Karpas-422 (cell line): ENCODE results near the gene CENPP. TPM values are rescaled to one million over a fixed set of nuclear protein-coding genes. Genes with fewer than 3 reads are reported as not detected.
A peak's percentile ranks its signal among the peaks of the same experiment; 100 is the strongest.

Experiments
- DNase-seq: peaks from one replicate; pipeline ENCODE4 v3.0.0-alpha.2; 2015
- H2AFZ ChIP-seq: fragments of 200-600 bp; sonication (generic); 2 replicates; pipeline ENCODE4 v1.6.1; 2014; ENCODE audit warnings: antibody characterized with exemption, low read length, mixed read lengths
- H3K27ac ChIP-seq: fragments of 200-600 bp; sonication (generic); 2 replicates; pipeline ENCODE4 v1.5.1; 2014; ENCODE audit warnings: mild to moderate bottlenecking, low read length, moderate library complexity
- H3K27me3 ChIP-seq: fragments of 200-600 bp; sonication (generic); 2 replicates; pipeline ENCODE4 v1.6.1; 2014; ENCODE audit warnings: low read length, mixed read lengths
- H3K36me3 ChIP-seq: fragments of 200-600 bp; sonication (generic); 2 replicates; pipeline ENCODE4 v1.6.1; 2014; ENCODE audit warnings: low read length, mixed read lengths; ENCODE audit not compliant: insufficient read depth
- H3K4me1 ChIP-seq: fragments of 200-600 bp; sonication (generic); 2 replicates; pipeline ENCODE4 v1.6.1; 2014; ENCODE audit warnings: mild to moderate bottlenecking, low read length, mixed read lengths
- H3K4me2 ChIP-seq: fragments of 200-600 bp; sonication (generic); 2 replicates; pipeline ENCODE4 v1.6.1; 2014; ENCODE audit warnings: low read length, low read depth, mild to moderate bottlenecking; ENCODE audit not compliant: poor library complexity, severe bottlenecking
- H3K4me3 ChIP-seq: fragments of 200-600 bp; sonication (generic); 2 replicates; pipeline ENCODE4 v1.5.1; 2014; ENCODE audit warnings: mild to moderate bottlenecking, antibody characterized with exemption, low read length, mixed read lengths
- H3K79me2 ChIP-seq: fragments of 200-600 bp; sonication (generic); 2 replicates; pipeline ENCODE4 v1.6.1; 2014; ENCODE audit warnings: mild to moderate bottlenecking, low read length, mixed read lengths
- H3K9ac ChIP-seq: fragments of 200-600 bp; sonication (generic); 2 replicates; pipeline ENCODE4 v1.6.0; 2014; ENCODE audit warnings: low read length
- H3K9me2 ChIP-seq: fragments of 200-600 bp; sonication (generic), shearing (Covaris generic); replicated peaks from 2 replicates; pipeline ENCODE4 v1.6.0; 2014; ENCODE audit warnings: mild to moderate bottlenecking, low read length, moderate library complexity; ENCODE audit not compliant: insufficient read depth
- H3K9me3 ChIP-seq: fragments of 300-700, 200-600 bp; sonication (generic); 2 replicates; pipeline ENCODE4 v1.6.1; 2014; ENCODE audit warnings: low read length, mixed read lengths
- H4K20me1 ChIP-seq: fragments of 200-600 bp; sonication (generic); 2 replicates; pipeline ENCODE4 v1.6.1; 2014; ENCODE audit warnings: mild to moderate bottlenecking, antibody characterized with exemption, low read length, low read depth; ENCODE audit not compliant: insufficient read depth
- total RNA-seq: library from RNA; depleted of rRNA; stranded (reverse); fragments of >200 nt; shearing (Covaris generic); gene quantifications from 2 replicates; pipeline ENCODE4 v1.2.3, GENCODE V29; 2014; ENCODE audit warnings: low replicate concordance

Gene CENPP
- total RNA-seq, 1 experiment from 2014 or later: 12.6 TPM

DNA sequence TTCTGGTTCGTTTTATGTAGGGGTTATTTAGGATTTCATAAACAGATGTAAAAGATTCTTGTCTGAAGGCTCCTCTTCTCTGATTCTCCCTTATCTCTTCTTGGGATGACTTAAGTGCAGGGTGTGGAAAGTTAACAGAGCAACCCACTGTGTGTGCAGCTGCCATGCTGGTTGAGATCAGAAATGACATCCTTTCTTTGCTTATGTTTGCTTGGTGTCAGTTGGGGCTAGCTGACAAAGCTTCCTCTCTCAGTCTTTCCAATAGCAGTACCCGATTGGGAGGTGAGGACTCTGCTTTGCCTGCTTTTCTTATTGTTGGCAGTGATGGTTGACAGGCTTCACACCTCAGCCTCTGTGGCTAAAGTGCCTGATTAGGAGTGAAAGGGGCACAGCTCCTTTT is 52.1 kb downstream of the CENPP start:
- H3K27ac ChIP-seq: 0 out of 2 replicates have a peak overlapping the region, but pooled peaks have one; percentile 15
- no peaks in the 10 kb centered on the region for H4K20me1 ChIP-seq

GRCh38 chr9:92378865-92379560 is 53.3 kb downstream of the CENPP start:
- Histone ChIP-seq H3K4me2 (no peak overlapping the region), H3K79me2 (peaks cover 54% of the 10 kb centered on the region), H3K9ac (no peak overlapping the region), H4K20me1 (no peaks in the 10 kb centered on the region), H3K27ac (no peak overlapping the region), H3K4me3 (no peak overlapping the region), H3K9me2 (no peaks in the 10 kb centered on the region), H2AFZ (no peak overlapping the region), H3K4me1 (peaks cover 3% of the 10 kb centered on the region), H3K36me3 (peaks cover 18% of the 10 kb centered on the region), H3K9me3 (peaks cover 18% of the 10 kb centered on the region), H3K27me3 (no peaks in the 10 kb centered on the region)
- DNase-seq: no peak

More for the DNA sequence above, 52.1 kb downstream of the CENPP start:
- Histone ChIP-seq H3K9me3 (peaks cover 21% of the 10 kb centered on the region), H3K36me3 (peaks cover 23% of the 10 kb centered on the region), H3K9me2 (no peaks in the 10 kb centered on the region), H3K4me2 (no peak overlapping the region), H3K9ac (no peak overlapping the region), H3K27me3 (no peaks in the 10 kb centered on the region), H3K79me2 (peaks cover 55% of the 10 kb centered on the region), H3K4me3 (no peak overlapping the region), H3K4me1 (peaks cover 3% of the 10 kb centered on the region), H2AFZ (no peak overlapping the region)
- DNase-seq: no peak

- Histone ChIP-seq H3K79me2 (peaks cover 58% of the 10 kb centered on the region), H3K4me2 (no peak overlapping the region), H3K9me3 (peaks cover 6% of the 10 kb centered on the region; the same call in 1 of the 2 replicates), H3K4me3 (no peak overlapping the region), H4K20me1 (no peaks in the 10 kb centered on the region), H2AFZ (no peak overlapping the region), H3K27me3 (no peaks in the 10 kb centered on the region), H3K27ac (no peak overlapping the region), H3K9me2 (no peaks in the 10 kb centered on the region), H3K4me1 (peaks cover 3% of the 10 kb centered on the region), H3K36me3 (peaks cover 12% of the 10 kb centered on the region), H3K9ac (no peak overlapping the region)
- no peak for DNase-seq
These were observed 54.9 kb downstream of the CENPP start for GRCh38 chr9:92380603-92381002.

GRCh38 chr9:92381775-92382174 is 56.0 kb downstream of the CENPP start:
- no peaks in the 10 kb centered on the region for H4K20me1 ChIP-seq
- DNase-seq: no peak

GRCh38 chr9:92384375-92384774 is 58.6 kb downstream of the CENPP start:
- Histone ChIP-seq H3K9me3 (no peaks in the 10 kb centered on the region), H3K4me3 (no peak overlapping the region), H3K9ac (no peak overlapping the region), H3K9me2 (no peaks in the 10 kb centered on the region), H3K4me1 (peaks cover 3% of the 10 kb centered on the region), H3K79me2 (peaks cover 51% of the 10 kb centered on the region), H4K20me1 (no peaks in the 10 kb centered on the region), H3K27ac (no peak overlapping the region), H3K4me2 (no peak overlapping the region), H3K36me3 (peaks cover 10% of the 10 kb centered on the region; the same call in 1 of the 2 replicates), H3K27me3 (no peaks in the 10 kb centered on the region), H2AFZ (no peak overlapping the region)
- DNase-seq: no peak

More at GRCh38 chr9:92381775-92382174, 56.0 kb downstream of the CENPP start:
- H3K9me3 ChIP-seq: no peaks in the 10 kb centered on the region
- H3K79me2 ChIP-seq: peaks cover 60% of the 10 kb centered on the region
- no peaks in the 10 kb centered on the region for H3K27me3 ChIP-seq
- H2AFZ ChIP-seq: no peak overlapping the region
- no peak overlapping the region for H3K4me3 ChIP-seq
- H3K27ac ChIP-seq: no peak overlapping the region
- H3K36me3 ChIP-seq: peaks cover 10% of the 10 kb centered on the region; the same call in 1 of the 2 replicates
- peaks cover 3% of the 10 kb centered on the region for H3K4me1 ChIP-seq
- no peak overlapping the region for H3K9ac ChIP-seq
- no peak overlapping the region for H3K4me2 ChIP-seq
- H3K9me2 ChIP-seq: no peaks in the 10 kb centered on the region

- H3K4me3 ChIP-seq: no peak overlapping the region
- H3K4me2 ChIP-seq: no peak overlapping the region
- peaks cover 54% of the 10 kb centered on the region for H3K79me2 ChIP-seq
- H3K9me2 ChIP-seq: no peaks in the 10 kb centered on the region
- H2AFZ ChIP-seq: no peak overlapping the region
- H3K9me3 ChIP-seq: no peaks in the 10 kb centered on the region
- H3K9ac ChIP-seq: no peak overlapping the region
- DNase-seq: no peak
- peaks cover 3% of the 10 kb centered on the region for H3K4me1 ChIP-seq
- peaks cover 10% of the 10 kb centered on the region; the same call in 1 of the 2 replicates for H3K36me3 ChIP-seq
- no peaks in the 10 kb centered on the region for H4K20me1 ChIP-seq
- H3K27ac ChIP-seq: no peak overlapping the region
- H3K27me3 ChIP-seq: no peaks in the 10 kb centered on the region
These were observed 59.2 kb downstream of the CENPP start for GRCh38 chr9:92385001-92385400.

GRCh38 chr9:92385477-92385876 is 59.7 kb downstream of the CENPP start:
- Histone ChIP-seq H3K9ac (no peak overlapping the region), H2AFZ (no peak overlapping the region), H3K36me3 (peaks cover 10% of the 10 kb centered on the region; the same call in 1 of the 2 replicates), H3K9me2 (no peaks in the 10 kb centered on the region), H3K27ac (no peak overlapping the region), H4K20me1 (no peaks in the 10 kb centered on the region), H3K79me2 (peaks cover 57% of the 10 kb centered on the region), H3K27me3 (no peaks in the 10 kb centered on the region), H3K4me2 (no peak overlapping the region), H3K9me3 (no peaks in the 10 kb centered on the region), H3K4me1 (peaks cover 3% of the 10 kb centered on the region), H3K4me3 (no peak overlapping the region)
- no peak for DNase-seq

DNA sequence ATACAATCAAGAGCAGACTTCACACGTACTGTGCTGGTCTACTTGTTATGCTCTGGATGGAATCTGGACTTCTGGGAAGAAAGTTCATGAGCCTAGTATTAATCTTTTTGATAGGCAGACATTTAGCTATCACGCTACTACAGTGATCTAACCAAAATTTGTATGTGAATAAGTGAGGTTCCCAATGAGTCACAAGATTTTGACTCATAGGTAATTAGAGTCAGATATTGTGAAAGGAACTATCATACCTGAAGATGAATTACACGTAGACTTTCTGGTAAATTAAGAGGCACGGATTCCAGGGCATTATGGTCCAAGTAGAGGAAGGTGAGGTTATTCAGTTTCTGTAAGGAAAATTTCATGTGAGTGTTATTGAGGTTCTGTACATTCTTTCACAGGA is 60.2 kb downstream of the CENPP start:
- no peaks in the 10 kb centered on the region for H3K9me3 ChIP-seq
- H3K27me3 ChIP-seq: no peaks in the 10 kb centered on the region
- peaks cover 56% of the 10 kb centered on the region for H3K79me2 ChIP-seq
- H3K9me2 ChIP-seq: no peaks in the 10 kb centered on the region
- H3K27ac ChIP-seq: no peak overlapping the region
- no peaks in the 10 kb centered on the region for H4K20me1 ChIP-seq
- H3K4me3 ChIP-seq: no peak overlapping the region
- no peak overlapping the region for H2AFZ ChIP-seq
- peaks cover 3% of the 10 kb centered on the region for H3K4me1 ChIP-seq
- H3K36me3 ChIP-seq: peaks cover 9% of the 10 kb centered on the region; the same call in 1 of the 2 replicates
- DNase-seq: no peak
- no peak overlapping the region for H3K9ac ChIP-seq
- no peak overlapping the region for H3K4me2 ChIP-seq
